Stimulated activated naive CD8-positive, alpha-beta T cell treated with anti-CD3 and anti-CD28 coated beads, Interleukin-15, amount 100 ng/mL, for 72 hours (primary cell): Measurements from ENCODE around the gene APH1A.
A peak's percentile ranks its signal among the peaks of the same experiment; 100 is the strongest.

Experiments
- ATAC-seq: fragments of 150-1000 bp; cut with Tn5 transposase; 2 replicates; pipeline ENCODE4 v1.10.0; 2021; ENCODE audit warnings: mild to moderate bottlenecking, moderate library complexity
- DNase-seq, 2 donors: peaks; one replicate each; pipeline ENCODE4 v3.0.0; 2021 to 2022
- H3K27ac Mint-ChIP-seq, 2 donors: one replicate each; pipeline ENCODE4 v1.8.0; 2022; ENCODE audit warnings: mild to moderate bottlenecking in 2 of 2, mixed read lengths in 2 of 2, moderate library complexity in 2 of 2
- H3K27me3 Mint-ChIP-seq: one replicate; pipeline ENCODE4 v1.8.0; 2022; ENCODE audit warnings: mixed read lengths
- H3K4me1 Mint-ChIP-seq: one replicate; pipeline ENCODE4 v1.8.0; 2022; ENCODE audit warnings: mild to moderate bottlenecking, mixed read lengths
- H3K4me3 Mint-ChIP-seq, 2 donors: one replicate each; pipeline ENCODE4 v1.8.0; 2022; ENCODE audit warnings: mild to moderate bottlenecking in 2 of 2, mixed read lengths in 2 of 2, moderate library complexity in 1 of 2
- H3K9me3 Mint-ChIP-seq, 2 donors: one replicate each; pipeline ENCODE4 v1.8.0; 2022; ENCODE audit warnings: mixed read lengths in 2 of 2

The APH1A gene

DNA sequence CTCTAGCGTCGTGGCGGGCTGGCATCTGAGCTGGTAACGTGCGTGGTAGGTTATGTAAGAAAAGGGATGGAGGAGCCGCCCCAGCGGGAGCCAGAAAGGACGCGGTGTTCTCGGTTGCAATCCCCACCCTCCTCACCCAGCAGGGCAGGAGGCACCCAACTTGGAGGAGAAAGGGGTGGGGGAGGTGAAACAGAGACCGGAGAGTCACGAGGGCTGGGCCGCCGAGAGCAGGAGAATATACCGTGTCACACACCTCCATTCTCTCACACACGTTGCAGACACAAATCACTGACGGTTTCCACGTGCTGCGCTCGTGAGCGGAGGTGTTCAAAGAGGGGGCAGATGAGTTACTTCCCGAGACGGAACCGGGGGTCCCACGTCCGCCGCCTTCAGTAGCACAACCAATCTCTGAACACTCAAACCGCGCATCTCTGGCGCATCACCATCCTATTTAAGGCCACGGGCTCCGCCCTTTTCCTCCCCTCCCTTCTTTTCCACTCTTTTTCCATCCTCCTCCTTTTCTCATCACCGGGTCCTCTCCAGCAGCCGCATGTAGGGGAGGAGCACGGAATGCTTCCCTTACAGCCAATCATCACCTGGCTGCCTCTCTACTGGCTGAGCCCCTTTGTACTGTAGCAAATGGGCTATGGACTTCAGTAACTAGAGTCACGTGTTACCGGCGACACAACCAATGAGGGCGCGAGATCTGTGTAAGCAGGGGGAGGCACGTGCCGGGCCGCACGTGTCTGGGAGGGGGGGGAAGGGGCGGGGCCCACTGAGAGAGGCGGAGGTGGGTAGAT lies 13.1 kb upstream of the APH1A start, which contains the start of gene CIART:
TSS of gene CIART (plus strand) at position 797 of the 800 bp plus-strand sequence. CDS start 714 bp downstream, outside the sequence.
- peak; percentile 69 to 82 for DNase-seq
- H3K9me3 Mint-ChIP-seq = no peaks in the 10 kb centered on the region
- peak within 1 kb of the TSS; percentile 85 to 99 for H3K4me3 Mint-ChIP-seq
- H3K27me3 Mint-ChIP-seq = no peaks in the 10 kb centered on the region
- H3K27ac Mint-ChIP-seq = peak within 1 kb of the TSS; percentile 59 to 95
- H3K4me1 Mint-ChIP-seq = peaks cover 35% of the 10 kb centered on the region
- ATAC-seq = peak; percentile 98

- peaks cover 35% of the 10 kb centered on the region for H3K4me1 Mint-ChIP-seq
Measured at GRCh38 chr1:150281221-150281757, 12.5 kb upstream of the APH1A start.

DNA sequence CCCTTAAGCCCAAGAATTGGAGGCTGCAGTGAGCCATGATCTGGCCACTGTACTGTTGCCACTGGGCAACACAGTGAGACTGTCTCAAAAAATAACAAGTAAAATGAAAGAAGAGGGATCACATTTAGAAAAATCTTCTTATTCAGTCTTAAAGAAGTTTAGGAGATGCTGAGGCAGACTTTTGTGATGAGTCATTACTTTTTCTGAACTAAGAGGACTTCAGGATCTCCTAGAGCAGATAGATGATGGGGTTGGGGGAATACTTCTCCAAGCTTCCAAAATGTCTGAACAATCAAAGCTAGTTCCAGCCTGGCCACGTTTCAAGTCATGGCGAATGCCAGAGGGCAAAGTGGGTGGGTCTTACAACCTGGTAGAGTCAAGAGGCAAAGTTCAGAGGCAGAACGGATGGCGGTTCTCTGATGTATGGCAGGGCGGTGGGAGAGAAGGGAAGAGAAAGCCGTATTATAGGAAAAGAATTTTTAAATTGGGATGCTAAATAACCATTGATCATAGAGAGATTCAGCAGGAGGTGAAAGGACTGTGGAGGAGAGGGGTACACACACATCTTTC lies 11.4 kb upstream of the APH1A start:
- no peaks in the 10 kb centered on the region for H3K27me3 Mint-ChIP-seq
- H3K9me3 Mint-ChIP-seq = no peaks in the 10 kb centered on the region
- no peak overlapping the region for H3K4me3 Mint-ChIP-seq
- DNase-seq (no peak), ATAC-seq (no peak)
- peaks cover 35% of the 10 kb centered on the region for H3K4me1 Mint-ChIP-seq
- H3K27ac Mint-ChIP-seq = no peak overlapping the region

More at GRCh38 chr1:150281221-150281757, 12.5 kb upstream of the APH1A start:
- Mint-ChIP-seq H3K4me3 (peak overlapping the region; percentile 85 to 99), H3K27ac (peak overlapping the region; percentile 59 to 92), H3K9me3 (no peaks in the 10 kb centered on the region), H3K27me3 (no peaks in the 10 kb centered on the region)
- DNase-seq = peak; percentile 50 to 61
- ATAC-seq = peak; percentile 71

DNA sequence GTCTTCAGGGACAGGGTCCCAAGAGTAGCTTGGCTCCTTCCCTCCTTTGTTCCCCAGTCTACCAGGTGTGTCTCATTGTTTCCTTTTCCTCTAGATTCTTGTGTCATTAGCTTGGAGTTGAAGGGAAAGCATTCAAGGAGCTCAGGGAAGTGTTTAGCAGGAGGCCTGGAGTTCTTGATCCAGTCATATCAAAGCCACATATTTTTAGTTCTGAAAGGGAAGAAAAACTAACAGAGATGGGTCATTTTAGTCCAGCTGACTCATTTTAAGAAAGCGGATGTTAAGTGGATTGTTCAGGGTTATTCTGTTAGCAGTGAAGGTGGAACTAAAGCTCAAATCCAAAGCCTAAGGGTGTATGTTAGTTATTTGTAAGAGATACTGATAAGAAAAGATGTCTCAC lies 4.5 kb upstream of the APH1A start:
- Mint-ChIP-seq H3K9me3 (no peaks in the 10 kb centered on the region), H3K27ac (no peak overlapping the region), H3K27me3 (no peaks in the 10 kb centered on the region), H3K4me1 (peaks cover 14% of the 10 kb centered on the region), H3K4me3 (no peak overlapping the region)
- ATAC-seq = no peak
- DNase-seq = no peak

DNA sequence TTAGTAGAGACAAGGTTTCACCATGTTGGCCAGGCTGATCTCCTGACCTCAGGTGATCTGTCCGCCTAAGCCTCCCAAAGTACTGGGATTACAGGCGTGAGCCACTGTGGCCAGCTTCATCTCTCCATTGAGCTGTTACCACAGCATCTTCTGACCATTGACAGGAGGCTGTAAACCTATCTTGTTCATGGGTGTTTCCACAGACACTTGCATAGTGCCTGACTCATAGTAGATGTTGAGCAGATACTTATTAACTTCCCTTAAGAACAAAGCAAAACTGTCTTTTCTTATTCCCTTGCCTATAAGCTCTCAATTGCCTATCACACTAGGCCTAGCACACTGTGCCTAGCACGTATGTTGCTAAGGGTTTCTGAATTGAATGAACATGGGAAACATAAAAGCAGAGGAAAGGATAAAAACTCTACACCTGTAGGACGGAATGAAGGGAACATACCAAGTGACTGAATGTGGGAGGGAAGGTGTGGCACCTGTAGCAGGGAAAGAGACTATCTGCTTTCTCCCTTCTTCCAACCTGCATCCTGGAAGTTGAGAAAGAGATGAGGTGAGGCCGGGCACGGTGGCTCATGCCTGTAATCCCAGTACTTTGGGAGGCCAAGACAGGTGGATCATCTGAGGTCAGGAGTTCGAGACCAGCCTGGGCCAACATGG lies 2.6 kb upstream of the APH1A start:
- ATAC-seq = no peak
- no peak overlapping the region for H3K4me3 Mint-ChIP-seq
- H3K27me3 Mint-ChIP-seq = no peaks in the 10 kb centered on the region
- no peak overlapping the region for H3K27ac Mint-ChIP-seq
- DNase-seq = no peak
- peaks cover 28% of the 10 kb centered on the region for H3K4me1 Mint-ChIP-seq
- H3K9me3 Mint-ChIP-seq = no peaks in the 10 kb centered on the region

- Mint-ChIP-seq H3K9me3 (no peaks in the 10 kb centered on the region), H3K27me3 (no peaks in the 10 kb centered on the region)
Measured at GRCh38 chr1:150269451-150269850, 635 bp upstream of the APH1A start.

GRCh38 chr1:150268340-150268704 lies 494 bp downstream of the APH1A start:
- no peaks in the 10 kb centered on the region for H3K9me3 Mint-ChIP-seq
- peaks cover 36% of the 10 kb centered on the region for H3K4me1 Mint-ChIP-seq
- ATAC-seq (peak; percentile 65), DNase-seq (peak; percentile 23 to 48)
- no peaks in the 10 kb centered on the region for H3K27me3 Mint-ChIP-seq
- H3K4me3 Mint-ChIP-seq = peak overlapping the region; percentile 93 to 97
- peak overlapping the region; percentile 98 to 99 for H3K27ac Mint-ChIP-seq

More at GRCh38 chr1:150269451-150269850, 635 bp upstream of the APH1A start:
- Mint-ChIP-seq H3K4me3 (peak overlapping the region; percentile 93 to 97), H3K27ac (peak overlapping the region; percentile 98 to 99), H3K4me1 (peaks cover 36% of the 10 kb centered on the region)
- DNase-seq = no peak
- no peak for ATAC-seq

GRCh38 chr1:150267896-150268295 lies 920 bp downstream of the APH1A start:
- H3K27ac Mint-ChIP-seq = peak overlapping the region; percentile 98 to 99
- H3K4me3 Mint-ChIP-seq = peak overlapping the region; percentile 93 to 97
- peaks cover 36% of the 10 kb centered on the region for H3K4me1 Mint-ChIP-seq
- DNase-seq (no peak), ATAC-seq (no peak)
- no peaks in the 10 kb centered on the region for H3K9me3 Mint-ChIP-seq
- H3K27me3 Mint-ChIP-seq = no peaks in the 10 kb centered on the region

DNA sequence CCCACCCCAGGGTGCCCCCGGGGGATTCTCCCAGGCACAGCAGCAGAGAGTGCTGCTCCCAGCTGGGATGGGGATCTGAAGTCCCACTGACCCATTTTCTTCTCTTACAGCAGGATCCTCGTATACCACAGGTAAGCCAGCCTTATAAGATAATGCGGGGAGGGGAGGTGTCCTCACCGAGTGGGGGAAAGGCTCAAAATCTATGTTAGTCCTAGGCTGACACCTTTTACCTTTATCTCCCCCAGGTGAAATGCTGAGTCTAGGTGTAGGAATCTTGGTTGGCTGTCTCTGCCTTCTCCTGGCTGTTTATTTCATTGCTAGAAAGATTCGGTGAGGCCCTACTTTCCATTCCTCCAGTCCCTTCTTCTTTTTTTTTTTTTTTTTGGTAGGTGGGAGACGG lies 5.3 kb downstream of the APH1A start:
- DNase-seq (no peak), ATAC-seq (no peak)
- Mint-ChIP-seq H3K4me3 (no peak overlapping the region), H3K27ac (no peak overlapping the region), H3K4me1 (peaks cover 24% of the 10 kb centered on the region), H3K9me3 (no peaks in the 10 kb centered on the region), H3K27me3 (peaks cover 6% of the 10 kb centered on the region)

DNA sequence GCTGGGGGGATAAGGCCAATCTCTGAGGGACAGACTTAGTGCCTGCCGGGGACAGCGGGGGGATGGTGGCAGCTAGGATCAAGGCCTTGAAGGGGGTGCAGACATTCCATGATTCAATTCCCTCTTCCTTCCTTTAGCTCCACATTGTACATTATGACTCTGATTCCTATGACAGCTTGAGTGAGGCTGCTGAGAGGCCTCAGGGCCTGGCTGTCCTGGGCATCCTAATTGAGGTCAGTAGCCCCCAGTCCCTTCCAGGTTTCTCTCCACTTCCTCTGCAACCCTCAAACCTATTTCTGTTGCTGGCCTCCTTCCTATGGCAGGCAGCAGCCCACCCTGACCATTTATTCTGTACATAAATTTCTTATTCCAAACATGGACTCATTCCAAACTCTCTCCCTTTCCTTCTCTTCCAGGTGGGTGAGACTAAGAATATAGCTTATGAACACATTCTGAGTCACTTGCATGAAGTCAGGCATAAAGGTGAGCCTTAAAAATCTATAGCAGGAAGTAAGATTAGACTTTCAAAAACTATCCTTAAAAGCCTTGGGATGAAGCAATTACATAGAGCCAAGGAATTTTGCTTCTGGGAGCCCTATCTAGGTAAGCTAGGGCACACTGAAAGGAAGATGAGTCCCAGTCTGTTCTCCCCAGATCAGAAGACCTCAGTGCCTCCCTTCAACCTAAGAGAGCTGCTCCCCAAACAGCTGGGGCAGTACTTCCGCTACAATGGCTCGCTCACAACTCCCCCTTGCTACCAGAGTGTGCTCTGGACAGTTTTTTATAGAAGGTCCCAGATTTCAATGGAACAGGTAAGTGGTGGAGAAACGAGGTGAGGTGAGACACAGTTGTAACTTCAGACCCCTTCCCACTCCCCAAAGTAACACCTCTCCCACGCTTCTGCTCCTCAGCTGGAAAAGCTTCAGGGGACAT lies 6.2 kb downstream of the APH1A start:
- DNase-seq (no peak), ATAC-seq (no peak)
- Mint-ChIP-seq H3K4me1 (peaks cover 20% of the 10 kb centered on the region), H3K4me3 (no peak overlapping the region), H3K27me3 (peaks cover 15% of the 10 kb centered on the region), H3K9me3 (no peaks in the 10 kb centered on the region), H3K27ac (no peak overlapping the region)

DNA sequence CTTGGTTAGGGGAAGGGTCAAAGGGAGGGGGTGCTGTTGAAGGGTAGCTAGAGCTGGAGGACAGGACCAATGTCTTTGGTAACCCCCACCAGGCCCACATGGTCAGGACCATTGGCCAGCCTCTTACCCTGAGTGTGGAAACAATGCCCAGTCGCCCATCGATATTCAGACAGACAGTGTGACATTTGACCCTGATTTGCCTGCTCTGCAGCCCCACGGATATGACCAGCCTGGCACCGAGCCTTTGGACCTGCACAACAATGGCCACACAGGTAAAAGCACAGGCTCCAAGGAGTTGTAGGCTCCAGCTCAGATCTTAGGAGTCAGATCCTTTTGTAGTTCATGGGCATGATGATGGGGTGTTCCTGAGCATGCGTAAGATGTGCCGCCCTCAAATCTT lies 7.4 kb downstream of the APH1A start:
- Mint-ChIP-seq H3K4me1 (peaks cover 17% of the 10 kb centered on the region), H3K27ac (no peak overlapping the region), H3K4me3 (no peak overlapping the region), H3K27me3 (peaks cover 27% of the 10 kb centered on the region), H3K9me3 (no peaks in the 10 kb centered on the region)
- ATAC-seq = peak; percentile 5
- no peak for DNase-seq

DNA sequence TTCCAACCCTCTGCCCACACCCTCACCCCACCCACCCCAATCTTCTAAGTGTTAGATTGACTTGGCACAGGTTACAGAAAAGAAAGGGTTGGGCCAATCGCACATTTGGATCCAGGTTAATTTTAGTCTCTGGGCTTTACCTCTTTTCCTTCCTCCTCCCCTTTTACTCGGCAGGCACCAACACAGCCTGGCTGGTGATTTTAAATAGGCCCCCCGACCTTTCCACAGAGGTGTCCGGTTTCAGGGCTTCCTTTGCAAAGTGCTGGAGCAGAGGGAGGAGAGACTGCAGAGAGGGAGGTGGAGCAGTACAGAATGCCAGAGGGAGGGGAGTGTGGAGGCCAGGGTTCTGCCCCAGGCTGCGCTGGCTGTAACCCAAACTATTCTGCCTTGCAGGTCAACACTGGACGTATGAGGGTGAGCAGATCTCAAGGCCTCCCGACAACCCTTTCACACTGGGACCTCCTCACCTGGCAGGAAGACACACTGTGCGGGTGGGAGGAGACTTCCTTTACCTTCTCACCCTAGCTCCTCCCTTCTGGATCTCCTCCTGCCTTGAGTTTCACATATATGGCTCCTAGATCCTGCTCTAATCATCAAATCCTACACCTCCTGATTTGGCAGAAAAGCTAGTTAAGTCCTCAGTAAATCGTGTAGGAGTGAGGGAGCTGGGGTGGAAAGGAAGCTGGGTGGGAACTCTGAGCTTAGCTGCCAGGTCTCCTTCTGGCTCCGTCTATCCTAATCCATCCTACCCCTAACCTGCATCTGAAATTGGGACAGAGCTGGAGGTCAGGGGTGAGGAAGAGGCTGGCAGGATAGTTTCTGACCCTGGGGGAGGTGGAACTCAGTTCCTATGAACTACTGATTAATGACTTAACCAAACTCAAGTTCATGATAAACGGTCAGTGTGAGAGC lies 8.8 kb downstream of the APH1A start:
- DNase-seq = no peak
- no peaks in the 10 kb centered on the region for H3K9me3 Mint-ChIP-seq
- ATAC-seq = no peak
- no peak overlapping the region for H3K4me3 Mint-ChIP-seq
- peaks cover 24% of the 10 kb centered on the region for H3K4me1 Mint-ChIP-seq
- peaks cover 33% of the 10 kb centered on the region for H3K27me3 Mint-ChIP-seq
- H3K27ac Mint-ChIP-seq = peak overlapping the region in 1 of 2 donors; percentile 65

- H3K27ac Mint-ChIP-seq = no peak overlapping the region
- ATAC-seq (no peak), DNase-seq (no peak)
- no peak overlapping the region for H3K4me3 Mint-ChIP-seq
- H3K4me1 Mint-ChIP-seq = peaks cover 24% of the 10 kb centered on the region
- no peaks in the 10 kb centered on the region for H3K9me3 Mint-ChIP-seq
- peaks cover 33% of the 10 kb centered on the region for H3K27me3 Mint-ChIP-seq
Measured at GRCh38 chr1:150259217-150259616, 9.6 kb downstream of the APH1A start.
